Ishikawa (cell line): ENCODE measurements around the gene MFN2.

Experiments
- CEBPB ChIP-seq: IDR thresholded peaks from 2 replicates; pipeline ENCODE4 v1.6.1; 2012
- CREB1 ChIP-seq: IDR thresholded peaks from 2 replicates; pipeline ENCODE4 v1.6.1; 2012; ENCODE audit warnings: low read depth
- EGR1 ChIP-seq: IDR thresholded peaks from 2 replicates; pipeline ENCODE4 v1.6.1; 2012
- EP300 ChIP-seq: IDR thresholded peaks from 2 replicates; pipeline ENCODE4 v1.6.1; 2012; ENCODE audit warnings: borderline replicate concordance
- FOXM1 ChIP-seq: IDR thresholded peaks from 2 replicates; pipeline ENCODE4 v1.6.1; 2012; ENCODE audit warnings: low read depth, borderline replicate concordance
- NFIC ChIP-seq: IDR thresholded peaks from 2 replicates; pipeline ENCODE4 v1.6.1; 2012
- RAD21 ChIP-seq: IDR thresholded peaks from 2 replicates; pipeline ENCODE4 v1.6.1; 2012; ENCODE audit warnings: low read depth
- REST ChIP-seq: IDR thresholded peaks from 2 replicates; pipeline ENCODE4 v1.6.1; 2012; ENCODE audit warnings: low read depth, mild to moderate bottlenecking
- TAF1 ChIP-seq: IDR thresholded peaks from 2 replicates; pipeline ENCODE4 v1.6.1; 2012; ENCODE audit warnings: low read depth, mild to moderate bottlenecking
- TCF12 ChIP-seq: IDR thresholded peaks from 2 replicates; pipeline ENCODE4 v1.6.1; 2012; ENCODE audit warnings: low read depth
- TEAD4 ChIP-seq: IDR thresholded peaks from 2 replicates; pipeline ENCODE4 v1.6.1; 2012
- USF1 ChIP-seq: IDR thresholded peaks from 2 replicates; pipeline ENCODE4 v1.6.1; 2012
- YY1 ChIP-seq: IDR thresholded peaks from 2 replicates; pipeline ENCODE4 v1.6.1; 2012; ENCODE audit warnings: low read depth
- ZBTB7A ChIP-seq: IDR thresholded peaks from 2 replicates; pipeline ENCODE4 v1.6.1; 2012; ENCODE audit warnings: low read depth
- TF ChIP-seq, protein P1 (sequence below): IDR thresholded peaks from 2 replicates; pipeline ENCODE4 v1.6.1; 2012

Gene MFN2

GRCh38 chr1:11999236-11999635 lies 19.0 kb downstream of the MFN2 start:
- TF ChIP-seq USF1 (no peak), EGR1 (no peak), NFIC (no peak), TCF12 (no peak), TAF1 (no peak), TEAD4 (no peak), FOXM1 (no peak), RAD21 (no peak), CREB1 (no peak), YY1 (no peak), ZBTB7A (no peak), EP300 (no peak)
- TF ChIP-seq, protein P1, sequence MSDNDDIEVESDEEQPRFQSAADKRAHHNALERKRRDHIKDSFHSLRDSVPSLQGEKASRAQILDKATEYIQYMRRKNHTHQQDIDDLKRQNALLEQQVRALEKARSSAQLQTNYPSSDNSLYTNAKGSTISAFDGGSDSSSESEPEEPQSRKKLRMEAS: no peak

DNA sequence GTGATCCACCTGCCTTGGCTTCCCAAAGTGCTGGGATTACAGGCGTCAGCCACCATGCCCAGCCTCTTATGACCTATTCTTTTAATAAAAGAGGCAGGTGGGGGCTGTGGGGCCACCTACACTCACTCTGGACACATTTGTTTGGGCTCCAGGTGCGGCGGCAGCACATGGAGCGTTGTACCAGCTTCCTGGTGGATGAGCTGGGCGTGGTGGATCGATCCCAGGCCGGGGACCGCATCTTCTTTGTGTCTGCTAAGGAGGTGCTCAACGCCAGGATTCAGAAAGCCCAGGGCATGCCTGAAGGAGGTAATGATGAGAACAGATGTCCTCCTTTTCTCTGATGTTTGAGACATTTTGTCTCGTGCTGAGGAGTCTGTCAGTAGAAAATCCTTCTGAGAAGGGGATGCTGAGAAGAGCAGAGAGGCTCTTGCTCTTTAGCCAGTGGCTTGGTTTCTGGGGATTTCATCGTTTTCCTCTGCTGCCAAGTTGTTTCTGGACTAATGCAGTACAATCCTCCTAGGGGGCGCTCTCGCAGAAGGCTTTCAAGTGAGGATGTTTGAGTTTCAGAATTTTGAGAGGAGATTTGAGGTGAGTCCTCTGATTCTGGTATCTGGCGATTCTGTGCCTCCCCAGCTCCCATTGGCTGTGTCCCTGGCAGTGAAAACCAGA lies 21.1 kb downstream of the MFN2 start:
- TF ChIP-seq RAD21 (peak; percentile 41), USF1 (no peak), REST (no peak), EGR1 (no peak)

DNA sequence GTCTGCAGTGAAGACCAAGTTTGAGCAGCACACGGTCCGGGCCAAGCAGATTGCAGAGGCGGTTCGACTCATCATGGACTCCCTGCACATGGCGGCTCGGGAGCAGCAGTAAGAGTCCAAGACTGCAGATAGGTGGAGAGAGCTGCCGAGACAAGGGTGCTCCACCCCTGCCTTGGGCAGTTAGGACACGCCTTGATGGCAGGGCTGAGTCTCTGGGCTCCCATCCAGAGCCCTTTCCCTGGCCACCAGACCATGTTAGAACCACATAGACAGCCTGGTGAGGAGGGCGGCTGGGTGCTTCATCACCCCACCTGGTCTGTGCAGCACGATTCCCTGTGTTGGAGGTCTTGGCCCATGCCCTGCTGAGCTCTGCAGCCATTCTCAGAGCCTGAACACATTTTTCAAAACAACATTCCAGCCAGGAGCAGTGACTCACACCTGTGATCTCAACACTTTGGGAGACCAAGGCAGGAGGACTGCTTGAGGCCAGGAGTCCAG lies 21.8 kb downstream of the MFN2 start:
- TF ChIP-seq CREB1: no peak
- no peak for TF ChIP-seq TCF12
- TF ChIP-seq TAF1: no peak
- no peak for TF ChIP-seq EP300
- TF ChIP-seq YY1: no peak
- no peak for TF ChIP-seq EGR1
- TF ChIP-seq FOXM1: no peak
- TF ChIP-seq NFIC: no peak
- TF ChIP-seq CEBPB: no peak
- TF ChIP-seq REST: no peak
- TF ChIP-seq ZBTB7A: no peak
- TF ChIP-seq USF1: no peak

DNA sequence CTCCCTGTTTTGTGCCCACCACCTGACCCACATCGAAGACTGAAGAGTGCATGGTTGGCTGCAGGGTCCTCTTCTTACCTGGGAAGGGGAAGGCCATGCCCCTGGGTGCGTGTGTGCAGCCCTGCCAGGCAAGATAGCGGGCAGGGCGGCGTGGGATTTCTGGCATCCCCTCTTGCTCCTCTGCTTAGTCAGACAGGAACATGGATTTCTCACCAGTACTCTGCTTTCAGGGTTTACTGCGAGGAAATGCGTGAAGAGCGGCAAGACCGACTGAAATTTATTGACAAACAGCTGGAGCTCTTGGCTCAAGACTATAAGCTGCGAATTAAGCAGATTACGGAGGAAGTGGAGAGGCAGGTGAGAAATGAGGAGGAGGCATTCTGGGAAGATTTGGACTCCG lies 23.5 kb downstream of the MFN2 start:
- TF ChIP-seq CEBPB (no peak), REST (no peak), CREB1 (no peak), ZBTB7A (no peak), FOXM1 (no peak), YY1 (no peak), EGR1 (no peak), RAD21 (no peak), USF1 (no peak), EP300 (no peak), TCF12 (no peak), TAF1 (no peak), NFIC (no peak), TEAD4 (no peak)
- TF ChIP-seq, protein P1: no peak
